Spleen (tissue), 7 donors: Measurements from ENCODE around the gene CSNK1A1.

Source experiments
- POLR2AphosphoS5 ChIP-seq, 3 donors: sonication (generic); formaldehyde crosslinking; IDR thresholded peaks; one replicate each; pipeline ENCODE4 v1.5.1; 2017; ENCODE audit warnings: antibody characterized with exemption in 3 of 3
- TF ChIP-seq, protein P1 (sequence below), 11 experiments: fragments of 200-600 bp in 7 of 11; fragments of 450-650 bp in 4 of 11; sonication (generic) in 4 of 11; IDR thresholded peaks in 8 of 11; conservative IDR thresholded peaks in 3 of 11; 1 replicate in 7 of 11; 2 replicates in 4 of 11; pipeline versions ENCODE4 v1.4.0 to v1.8.0; 2016 to 2021; ENCODE audit warnings: antibody characterized with exemption in 11 of 11, inconsistent platforms in 4 of 11, mild to moderate bottlenecking in 1 of 11
- donor health status: DM: no; HTN: no; CAD: no; lungs with moderate emphysema.
- donor health status: DM: no; HTN: no; CAD: no.
- donor health status: DM: no; HTN: no; CAD: no.

DNA sequence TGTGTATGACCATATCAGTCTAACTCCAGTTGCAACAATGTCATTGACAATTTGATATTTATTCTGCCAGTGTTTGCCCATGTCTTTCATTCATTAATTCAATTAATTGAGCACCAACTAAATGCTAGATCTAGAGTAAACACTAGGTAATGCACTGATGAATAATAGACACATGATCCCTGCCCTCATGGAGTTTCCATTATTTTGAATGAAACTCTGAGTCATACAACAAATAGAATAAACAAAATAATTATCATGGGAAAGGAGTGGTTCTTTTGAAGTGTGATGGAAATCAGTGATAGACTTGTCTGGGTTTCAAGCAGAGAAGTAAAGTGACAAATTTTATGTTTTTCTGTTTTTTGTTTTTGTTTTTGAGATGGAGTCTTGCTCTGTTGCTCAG lies 34.7 kb upstream of the CSNK1A1 start:
- TF ChIP-seq, protein P1, sequence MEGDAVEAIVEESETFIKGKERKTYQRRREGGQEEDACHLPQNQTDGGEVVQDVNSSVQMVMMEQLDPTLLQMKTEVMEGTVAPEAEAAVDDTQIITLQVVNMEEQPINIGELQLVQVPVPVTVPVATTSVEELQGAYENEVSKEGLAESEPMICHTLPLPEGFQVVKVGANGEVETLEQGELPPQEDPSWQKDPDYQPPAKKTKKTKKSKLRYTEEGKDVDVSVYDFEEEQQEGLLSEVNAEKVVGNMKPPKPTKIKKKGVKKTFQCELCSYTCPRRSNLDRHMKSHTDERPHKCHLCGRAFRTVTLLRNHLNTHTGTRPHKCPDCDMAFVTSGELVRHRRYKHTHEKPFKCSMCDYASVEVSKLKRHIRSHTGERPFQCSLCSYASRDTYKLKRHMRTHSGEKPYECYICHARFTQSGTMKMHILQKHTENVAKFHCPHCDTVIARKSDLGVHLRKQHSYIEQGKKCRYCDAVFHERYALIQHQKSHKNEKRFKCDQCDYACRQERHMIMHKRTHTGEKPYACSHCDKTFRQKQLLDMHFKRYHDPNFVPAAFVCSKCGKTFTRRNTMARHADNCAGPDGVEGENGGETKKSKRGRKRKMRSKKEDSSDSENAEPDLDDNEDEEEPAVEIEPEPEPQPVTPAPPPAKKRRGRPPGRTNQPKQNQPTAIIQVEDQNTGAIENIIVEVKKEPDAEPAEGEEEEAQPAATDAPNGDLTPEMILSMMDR (IDR thresholded peaks at IDR 0.05 in 8 of 11, conservative IDR thresholded peaks at IDR 0.05 in 3 of 11), result no peak
- TF ChIP-seq POLR2AphosphoS5 (IDR thresholded peaks at IDR 0.05), result no peak
